NK-92 treated with Interleukin-12 subunit alpha and Interleukin-12 subunit beta, amount 100 ng/mL, for 24 hours (cell line): Measurements from ENCODE around the gene CST8.

Experiments
- DNase-seq: peaks from one replicate; lab custom pipeline; 2025; lab: John Stamatoyannopoulos, UW

The CST8 gene

DNA sequence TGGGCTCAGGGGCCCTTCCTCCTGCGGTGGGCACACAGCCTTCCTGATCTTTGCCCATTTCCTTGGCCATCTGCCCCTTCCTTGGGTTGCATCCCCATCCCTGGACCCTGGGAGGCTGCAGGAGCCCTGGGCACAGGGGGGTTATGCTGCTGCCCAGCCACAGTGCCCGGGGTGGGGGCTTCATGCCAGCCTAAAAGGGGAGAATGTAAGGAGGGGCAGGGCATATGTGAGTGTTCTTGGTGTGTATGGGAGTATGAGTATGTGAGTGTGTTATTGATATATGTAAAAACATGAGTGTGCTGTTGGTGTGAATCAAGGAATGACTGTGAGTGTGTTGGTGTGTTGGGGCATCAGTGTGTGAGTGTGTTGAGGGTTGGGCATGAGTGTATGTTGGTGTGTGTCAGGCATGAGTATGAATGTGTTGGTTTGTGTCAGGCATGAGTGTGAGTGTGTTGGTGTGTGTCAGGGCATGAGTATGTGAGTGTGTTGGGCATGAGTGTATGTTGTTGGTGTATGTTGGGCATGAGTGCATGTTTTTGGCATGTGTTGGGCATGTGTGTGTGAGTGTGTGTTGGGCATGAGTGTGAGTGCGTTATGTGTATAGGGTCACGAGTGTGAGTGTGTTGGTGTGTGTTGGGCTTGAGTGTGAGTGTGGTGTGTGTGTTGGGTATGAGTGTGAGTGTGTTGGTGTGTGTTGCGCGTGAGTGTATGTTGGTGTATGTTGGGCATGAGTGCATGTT, 14.7 kb upstream of the CST8 start:
- no peak for DNase-seq

DNA sequence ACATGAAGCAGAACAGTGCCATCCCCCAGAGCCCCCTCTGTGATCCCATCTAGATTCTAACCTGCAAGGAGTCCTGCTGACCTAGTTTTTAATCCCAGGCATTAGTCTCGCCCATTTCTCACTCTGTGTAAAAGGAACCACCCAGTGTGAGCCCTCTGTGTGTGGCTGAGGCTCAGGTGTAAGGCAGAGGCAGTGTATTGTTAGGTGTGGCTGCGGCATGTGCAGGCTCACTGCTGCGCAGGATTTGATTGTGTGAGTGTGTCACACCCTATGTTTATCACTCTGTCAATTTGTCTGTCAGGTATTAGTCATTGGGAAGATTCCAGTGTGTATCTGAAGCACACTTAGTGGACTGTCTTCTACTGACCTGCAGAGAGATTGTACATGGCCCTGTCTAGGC, 13.7 kb upstream of the CST8 start:
- no peak for DNase-seq

DNA sequence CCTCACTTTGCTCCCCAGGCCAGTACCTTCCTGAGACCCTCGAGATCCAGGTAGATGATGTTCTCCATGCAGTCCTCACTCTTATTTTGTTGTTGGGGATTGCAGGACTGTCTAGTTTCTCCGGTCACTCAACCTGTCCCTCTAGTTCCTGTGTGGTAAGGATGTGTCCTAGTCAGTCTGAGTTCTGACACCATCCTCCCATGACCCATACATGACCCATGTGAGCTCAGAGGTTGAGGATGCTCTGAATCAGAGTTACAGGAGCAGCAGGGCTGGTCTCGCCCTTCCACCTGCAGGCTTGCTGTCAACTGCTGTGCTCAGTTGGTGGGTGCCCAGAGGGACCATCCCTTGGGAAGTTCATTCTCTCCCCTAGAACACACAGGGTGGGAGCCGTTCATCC, 11.9 kb upstream of the CST8 start:
- no peak for DNase-seq

DNA sequence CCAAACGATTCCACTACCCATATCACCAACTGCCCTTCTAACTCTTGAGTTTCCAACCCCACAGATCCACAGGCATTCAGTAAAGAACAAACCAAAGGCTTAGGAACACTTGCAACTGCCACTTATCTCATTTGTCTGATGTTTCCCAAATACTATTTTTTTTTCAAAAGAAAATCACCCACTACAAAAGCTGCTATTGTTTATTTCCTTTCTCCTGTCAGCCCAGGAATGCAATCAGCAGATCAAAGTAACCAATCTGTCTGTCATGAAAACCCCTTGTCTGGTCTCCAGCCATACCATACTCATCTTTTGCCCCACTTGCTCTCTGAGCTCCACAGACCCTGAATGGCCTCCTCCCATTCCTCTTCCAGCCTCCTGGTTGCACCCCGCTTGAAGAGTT, 8.8 kb upstream of the CST8 start:
- DNase-seq, result no peak

DNA sequence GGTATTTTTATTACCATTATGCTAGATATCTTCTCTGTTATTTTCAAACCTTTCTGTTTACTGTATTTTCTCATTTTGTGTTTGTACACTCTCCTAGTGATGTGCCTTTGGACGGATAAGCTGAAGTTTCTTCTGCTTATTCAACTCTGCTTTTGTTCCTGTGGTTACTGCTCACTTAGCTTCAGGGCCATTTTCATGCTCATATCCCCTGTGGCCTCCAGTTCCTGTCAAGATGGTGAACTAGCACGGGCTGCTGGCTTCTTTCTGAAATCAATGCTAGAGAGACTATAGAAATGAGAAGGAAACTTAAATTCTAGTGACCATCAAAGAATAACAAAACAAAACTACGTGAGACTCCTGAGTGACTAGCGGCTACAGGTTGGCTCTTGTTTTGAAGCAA, 6.8 kb upstream of the CST8 start:
- DNase-seq, result no peak

DNA sequence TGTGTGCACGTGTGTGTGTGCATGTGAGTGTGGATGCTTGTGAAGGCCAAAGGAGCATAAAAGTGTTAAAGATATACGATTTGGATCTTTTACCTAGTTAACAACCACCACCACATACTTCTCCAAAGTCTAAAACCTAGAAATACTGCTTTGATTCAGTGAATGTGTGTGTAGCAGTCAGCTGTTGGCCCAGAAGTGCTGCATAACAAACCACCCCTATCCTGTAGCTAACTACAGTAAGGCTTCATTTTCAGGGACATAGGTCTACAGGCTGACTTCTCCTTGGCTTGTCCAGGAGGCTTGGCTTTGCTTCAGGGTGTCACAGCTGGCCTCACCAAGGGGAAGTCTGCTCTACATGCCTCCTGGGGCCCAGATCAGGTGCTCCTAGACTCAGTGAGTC, 2.4 kb upstream of the CST8 start:
- no peak for DNase-seq

DNA sequence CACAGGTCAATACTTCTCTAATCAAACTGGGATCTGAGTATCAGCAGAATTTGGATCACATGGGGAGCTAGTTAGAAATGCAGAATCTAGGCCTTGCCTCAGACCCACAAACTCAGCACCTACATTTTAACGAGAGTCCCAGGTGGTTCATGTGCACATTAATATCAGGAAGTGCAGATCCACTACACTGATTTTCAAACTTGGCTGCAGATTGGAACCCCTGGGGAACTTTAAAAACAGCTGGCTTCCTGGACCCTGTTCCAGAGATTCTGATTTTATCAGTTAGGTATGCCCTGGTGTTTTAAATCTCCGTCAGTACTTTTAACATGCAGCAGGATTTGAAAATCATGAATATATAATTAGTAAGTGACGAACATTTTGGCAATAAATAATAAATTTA, 1.9 kb upstream of the CST8 start:
- no peak for DNase-seq

DNA sequence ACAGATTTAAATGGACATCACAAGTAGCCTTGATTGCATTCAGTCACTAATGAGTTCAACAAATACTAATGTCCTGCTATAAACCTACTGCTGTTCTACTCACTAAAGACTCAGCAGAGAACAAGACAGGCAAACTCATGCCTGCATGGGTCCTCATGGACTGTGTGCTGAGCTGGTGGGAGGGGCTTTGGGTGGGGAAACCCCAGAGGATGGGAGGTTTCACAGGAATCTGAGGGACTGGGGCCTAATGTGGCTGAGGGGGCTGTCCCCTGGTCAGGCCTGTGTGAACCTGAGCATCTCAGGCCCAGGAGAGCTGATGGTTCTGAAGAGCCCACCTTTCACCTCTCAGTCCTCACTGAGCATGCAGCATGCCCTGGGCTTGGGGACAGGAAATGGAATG, 1.4 kb downstream of the CST8 start:
- no peak for DNase-seq

DNA sequence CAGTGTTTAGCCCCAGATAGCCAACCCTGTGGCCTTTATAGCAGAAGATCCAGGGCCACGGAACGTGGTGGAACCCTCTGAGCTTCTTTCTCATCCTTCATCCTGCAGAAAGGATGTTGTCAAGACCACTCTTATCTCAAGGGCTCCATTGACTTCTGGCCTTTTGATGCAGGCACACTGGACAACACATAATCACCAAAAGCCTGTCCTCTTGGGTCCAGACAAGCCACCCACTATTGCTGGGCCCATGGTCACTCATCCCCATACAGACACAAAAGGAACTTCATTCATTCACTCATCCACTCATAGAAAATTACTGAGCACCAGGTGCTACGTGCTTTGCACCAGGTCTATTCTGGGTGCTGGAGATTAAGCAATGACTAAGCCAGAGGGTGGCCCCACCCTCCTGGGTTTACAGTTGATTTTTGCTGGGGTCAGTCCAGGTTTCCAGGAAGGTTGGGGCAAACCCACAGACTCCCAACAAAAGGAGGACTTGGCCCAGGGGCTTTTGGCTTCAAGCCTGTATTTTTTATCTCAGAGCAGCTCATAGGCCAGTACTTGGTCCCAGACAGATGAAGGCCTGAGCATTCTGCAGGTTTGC, 2.4 kb downstream of the CST8 start:
- no peak for DNase-seq

DNA sequence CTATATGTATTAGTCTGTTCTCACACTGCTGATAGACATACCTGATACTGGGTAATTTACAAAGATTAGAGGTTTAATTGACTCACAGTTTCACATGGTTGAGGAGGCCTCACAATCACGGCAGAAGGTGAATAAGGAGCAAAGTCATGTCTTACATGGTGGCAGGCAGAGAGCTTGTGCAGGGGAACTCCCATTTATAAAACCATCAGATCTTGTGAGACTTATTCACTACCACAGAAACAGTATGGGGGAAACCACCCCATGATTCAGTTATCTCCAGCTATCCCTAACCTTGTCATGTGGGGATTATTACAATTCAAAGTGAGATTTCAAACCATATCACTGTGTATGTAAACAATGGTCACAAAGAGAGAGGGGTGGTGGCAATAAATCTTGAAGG, 6.6 kb downstream of the CST8 start:
- no peak for DNase-seq

DNA sequence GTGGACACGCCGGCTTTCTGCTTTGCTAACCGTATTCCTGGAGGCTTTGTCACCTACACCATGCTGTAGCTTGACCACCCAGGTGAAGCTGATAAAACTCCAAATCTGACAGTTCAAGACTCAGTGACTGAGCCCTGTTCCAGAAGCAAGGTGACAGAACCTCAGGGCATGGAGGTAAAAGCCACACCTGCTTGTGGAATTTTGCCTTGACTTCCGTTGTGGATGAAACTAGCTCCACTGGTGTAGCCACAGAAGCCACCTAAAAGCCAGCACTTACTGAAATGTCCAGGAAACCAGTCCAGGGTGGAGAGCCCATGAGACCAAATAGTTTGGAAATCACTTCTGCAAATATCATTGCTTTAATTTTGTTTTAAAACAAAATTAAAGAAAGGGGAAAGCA, 11.0 kb downstream of the CST8 start:
- no peak for DNase-seq

DNA sequence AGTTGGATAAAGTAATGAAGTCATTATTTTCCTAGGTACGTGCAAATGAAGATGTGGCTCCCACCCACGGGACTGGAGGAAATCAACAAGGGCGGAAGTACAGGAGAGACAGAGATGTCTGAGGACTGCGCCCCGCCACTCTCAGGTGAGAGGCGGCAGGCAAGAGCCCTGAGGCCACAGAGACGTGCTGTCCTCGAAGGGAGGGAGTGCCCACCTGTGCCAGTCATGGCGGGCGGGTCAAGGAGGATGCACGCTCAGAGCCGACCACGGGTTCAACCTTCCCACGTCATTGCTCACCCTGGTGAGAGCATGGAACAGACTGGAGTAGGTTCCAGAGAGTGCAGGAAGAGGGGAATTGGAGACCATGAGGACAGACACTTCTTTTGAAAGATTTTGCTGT, 12.7 kb downstream of the CST8 start:
- DNase-seq, result no peak

DNA sequence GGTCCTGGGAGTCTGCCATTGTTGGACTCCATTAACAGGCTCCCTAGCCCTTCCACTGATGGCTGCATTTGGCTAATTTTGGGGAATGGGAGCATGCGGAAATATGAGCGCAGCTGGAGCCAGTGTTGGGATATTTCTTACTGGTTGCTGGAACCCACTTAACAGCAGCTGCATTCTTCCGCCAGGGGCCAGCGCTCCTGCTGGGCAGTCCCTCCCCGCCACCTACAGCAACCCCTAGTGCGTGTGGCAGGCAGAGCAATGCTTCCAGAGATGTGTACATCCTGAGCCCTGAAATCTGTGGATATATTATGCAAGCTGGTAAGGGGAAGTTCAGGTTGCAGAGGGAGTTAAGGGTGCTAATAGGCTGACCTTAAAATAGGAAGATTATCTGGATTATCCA, 16.4 kb downstream of the CST8 start:
- no peak for DNase-seq

DNA sequence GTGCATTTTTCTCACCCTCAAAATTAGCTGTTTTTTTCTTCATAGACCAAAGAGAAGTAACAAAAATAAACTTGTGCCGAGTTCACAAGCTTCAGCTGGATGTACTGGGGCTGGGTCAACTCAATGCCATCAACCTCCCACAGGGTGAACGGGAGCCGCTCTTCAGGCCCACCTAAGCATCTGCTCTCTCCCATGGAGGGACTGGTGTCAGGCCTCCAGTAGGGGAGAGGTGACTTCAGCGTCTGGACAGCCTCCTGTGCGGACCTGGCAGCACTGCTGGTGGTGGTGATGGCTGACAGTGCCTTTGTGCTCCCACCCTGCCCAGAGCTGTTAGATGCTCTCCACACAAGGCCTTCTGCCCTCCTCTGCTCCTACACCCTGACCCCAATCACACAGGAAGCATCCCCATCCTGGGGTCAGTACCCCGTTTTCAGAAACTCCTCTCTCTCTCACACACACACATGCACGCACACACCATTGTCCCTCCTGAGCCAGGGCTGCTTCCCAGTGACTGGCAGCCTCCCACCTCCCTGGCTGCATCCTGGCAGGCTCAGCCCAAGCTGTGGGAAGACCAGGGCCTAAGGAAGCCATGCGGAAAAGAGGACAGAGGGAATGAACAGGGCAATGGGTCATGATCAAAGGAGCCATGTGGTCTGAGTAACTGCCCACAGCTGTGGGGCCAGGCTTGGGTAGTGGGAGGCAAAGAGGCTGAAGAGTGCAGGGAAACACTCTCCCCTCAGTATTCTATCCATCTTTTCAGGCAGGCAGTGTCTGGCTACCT, 17.7 kb downstream of the CST8 start:
- DNase-seq, result no peak

DNA sequence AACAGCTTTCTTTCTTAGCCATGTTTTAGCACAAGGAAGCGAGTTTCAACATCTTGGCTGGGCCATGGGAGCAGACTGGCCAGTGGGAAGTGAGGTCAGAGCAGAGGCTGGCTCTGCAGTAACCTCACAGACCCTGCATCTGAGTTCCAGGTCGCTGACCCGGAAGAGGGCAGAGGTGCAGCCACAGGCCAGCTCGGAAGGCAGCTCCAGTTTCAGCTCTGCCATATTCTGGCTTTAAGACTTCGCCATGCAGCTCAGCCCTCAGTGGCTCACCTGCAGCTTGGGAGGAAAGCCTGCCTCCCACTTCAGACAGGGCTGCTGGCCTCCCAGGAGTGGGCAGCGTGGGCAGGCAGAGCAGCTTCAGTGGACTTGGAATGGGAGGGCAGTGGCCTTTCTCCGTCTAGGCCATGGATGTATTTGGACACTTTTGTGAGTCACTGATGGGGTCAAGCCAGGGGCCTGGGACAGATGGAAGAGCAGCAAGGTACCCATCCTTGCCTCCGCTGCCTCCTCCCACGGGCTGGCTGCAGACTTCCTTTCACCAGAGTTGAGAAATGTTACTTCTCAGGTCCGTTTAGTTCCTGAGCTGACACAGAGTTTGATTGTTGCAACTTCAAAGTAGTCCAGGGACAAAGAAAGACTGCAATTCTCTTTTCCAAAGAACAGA, 18.5 kb downstream of the CST8 start:
- DNase-seq, result no peak

DNA sequence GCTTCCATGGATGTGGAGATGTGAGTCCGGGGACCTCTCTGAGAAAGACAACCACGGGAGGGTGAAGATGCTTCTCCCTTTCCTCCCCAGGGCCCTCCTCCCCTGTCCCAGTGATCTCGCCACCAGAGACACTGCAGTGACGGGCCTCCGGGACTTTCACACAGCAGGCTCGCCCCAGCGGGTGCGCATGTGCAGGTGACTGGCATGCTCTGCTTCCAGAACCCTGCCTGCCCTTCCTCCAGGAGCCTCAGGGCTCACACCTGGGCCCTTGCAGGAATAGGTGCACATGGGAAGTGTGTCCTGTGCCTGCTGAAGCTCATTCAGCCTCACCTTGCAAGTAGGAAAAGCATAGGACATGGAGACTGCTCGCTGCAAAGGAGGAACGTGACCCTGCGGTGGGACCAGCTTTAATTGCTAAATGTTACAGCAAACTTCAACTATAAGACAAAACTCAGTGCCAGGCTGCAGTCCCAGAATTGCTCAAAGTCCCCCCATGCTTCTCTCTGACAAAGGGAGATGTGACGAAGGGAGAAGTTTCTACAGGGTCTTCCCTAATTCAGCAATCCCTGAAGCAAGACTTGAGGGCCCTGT, 19.2 kb downstream of the CST8 start:
- no peak for DNase-seq

DNA sequence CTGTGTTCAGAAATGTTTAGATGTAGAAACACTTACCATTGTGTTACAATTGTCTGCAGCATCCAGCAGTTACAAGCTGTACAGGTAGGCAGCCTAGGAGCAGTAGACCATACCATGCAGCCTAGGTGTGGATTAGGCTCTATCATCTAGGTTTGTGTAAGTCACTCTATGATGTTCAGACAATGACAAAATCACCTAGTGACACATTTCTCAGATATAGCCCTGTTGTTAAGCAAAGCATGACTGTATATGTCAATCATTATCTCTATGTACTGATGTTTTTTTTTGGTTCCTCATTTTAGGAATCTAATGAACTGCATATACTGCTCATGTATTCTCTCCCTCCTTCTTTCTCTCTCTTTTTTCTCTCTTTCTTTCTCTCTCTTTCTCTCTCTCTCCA, 22.2 kb downstream of the CST8 start:
- DNase-seq, result no peak

DNA sequence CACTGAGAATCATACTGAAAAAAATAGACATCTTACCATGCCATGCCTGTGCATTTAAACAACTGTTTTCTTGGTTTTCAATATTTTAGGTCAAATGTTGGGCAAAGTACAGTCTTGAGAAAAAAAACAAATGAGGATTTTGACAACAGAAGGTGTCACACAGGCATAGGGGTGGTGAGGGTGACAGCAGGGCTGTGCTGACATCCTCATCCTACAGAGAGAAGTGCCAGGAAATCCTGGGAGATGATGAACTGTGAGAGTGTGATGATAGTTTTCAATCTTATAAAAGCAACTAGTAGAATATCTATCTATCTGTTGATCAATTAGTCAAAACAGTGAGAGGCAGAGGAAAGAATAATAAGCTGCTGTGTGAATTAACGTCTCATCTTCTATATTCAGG, 23.9 kb downstream of the CST8 start:
- DNase-seq, result no peak

DNA sequence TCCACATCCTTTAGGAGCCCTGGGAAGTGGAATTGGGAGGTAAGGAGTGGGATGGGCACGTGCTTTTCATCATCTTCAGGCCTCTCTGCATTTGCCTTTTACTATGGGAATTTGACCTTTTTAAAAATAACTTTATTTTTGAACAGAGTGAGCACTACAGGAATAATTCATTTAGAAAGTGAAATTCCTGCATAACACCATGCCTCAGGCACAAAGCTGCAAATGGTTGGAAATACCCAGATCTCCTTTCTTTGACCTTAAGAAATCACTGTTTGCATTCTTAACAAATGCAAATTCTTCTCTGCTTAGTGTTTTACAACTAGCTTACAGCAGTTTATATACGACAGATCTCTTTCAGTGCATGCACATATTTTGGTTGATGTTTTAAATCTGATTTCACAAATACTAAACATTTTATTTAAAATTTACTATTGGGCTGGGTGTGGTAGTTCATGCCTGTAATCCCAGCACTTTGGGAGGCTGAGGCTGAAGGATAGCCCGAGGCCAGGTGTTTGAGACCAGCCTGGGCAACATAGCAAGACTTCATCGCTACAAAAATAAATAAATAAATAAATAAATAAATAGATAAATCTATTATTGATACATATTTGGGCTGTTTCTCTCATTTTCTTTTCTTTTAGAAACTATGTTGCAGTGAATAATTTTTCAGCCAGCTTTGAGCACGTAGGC, 24.5 kb downstream of the CST8 start:
- no peak for DNase-seq

DNA sequence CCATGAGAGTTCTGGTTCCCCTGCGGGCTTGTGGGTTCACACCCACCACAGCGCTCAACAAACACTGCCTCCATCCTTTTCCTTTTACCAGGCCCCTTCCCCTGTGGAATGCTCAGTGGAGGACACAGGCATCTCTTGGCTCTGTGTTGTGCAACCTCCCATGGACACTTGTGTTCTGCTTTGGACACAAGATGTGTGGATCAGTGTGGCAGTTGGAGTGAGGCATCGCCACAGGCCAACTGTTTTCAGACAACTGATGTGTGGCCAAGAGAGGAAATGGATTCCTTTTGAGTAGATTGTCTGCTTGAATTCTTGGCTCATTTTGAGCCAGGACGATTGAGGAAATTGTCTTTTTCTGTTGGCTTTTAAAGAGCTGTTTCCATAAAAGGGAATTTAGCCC, 26.8 kb downstream of the CST8 start:
- DNase-seq, result no peak

DNA sequence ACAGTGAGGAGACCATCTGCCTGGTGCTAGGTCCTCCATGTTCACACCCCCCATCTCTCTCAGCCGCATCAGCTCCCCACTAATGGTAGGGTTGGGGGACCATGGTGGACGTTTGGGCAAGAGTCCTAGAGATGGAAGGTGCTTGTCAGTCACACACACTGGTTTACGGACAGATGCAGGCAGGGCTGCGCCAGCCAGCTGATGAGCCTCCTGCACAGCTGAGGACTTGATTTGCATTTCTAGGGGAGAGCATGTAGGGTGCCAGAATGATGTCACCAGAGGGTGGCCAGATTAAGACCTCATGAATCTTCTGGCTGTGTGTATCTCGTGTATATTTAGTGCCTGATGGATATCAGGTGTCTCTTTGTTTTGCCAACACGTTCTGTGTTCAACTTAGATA, 28.6 kb downstream of the CST8 start:
- no peak for DNase-seq

DNA sequence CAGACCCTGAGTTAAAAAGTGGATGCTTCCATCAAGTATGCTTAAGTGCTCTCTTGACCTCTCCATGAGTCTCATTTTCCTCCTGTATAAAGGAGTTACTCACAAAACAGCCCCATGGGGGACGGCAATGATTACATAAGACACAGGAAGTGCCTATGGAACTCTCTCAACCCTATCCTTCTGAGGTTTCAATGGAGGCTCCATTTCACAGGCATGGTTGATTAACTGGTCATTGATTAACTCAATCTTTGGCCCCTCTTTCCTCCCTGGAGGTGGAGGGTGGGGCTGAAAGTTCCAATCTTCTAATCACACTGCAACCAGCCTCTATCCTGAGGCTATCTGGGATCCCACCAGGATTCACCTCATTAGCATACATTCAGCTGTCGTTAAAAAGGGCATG, 29.3 kb downstream of the CST8 start:
- DNase-seq, result no peak
